ENCODE results near the gene AFG1L.
"Not testable (repeated sequence)": the region's sequence is repeated elsewhere in the genome, so short reads cannot be mapped to it uniquely, and the experiment has no call there.

Gene AFG1L

GRCh38 chr6:108291091-108291490 is 3.8 kb upstream of the AFG1L start:
- no peak for DNase-seq

GRCh38 chr6:108292561-108292960 is 2.3 kb upstream of the AFG1L start:
- DNase-seq = not testable (repeated sequence)

GRCh38 chr6:108293527-108294296 is 1.1 kb upstream of the AFG1L start:
- DNase-seq = peak; percentile 23

GRCh38 chr6:108294297-108294726 is 542 bp upstream of the AFG1L start:
- peak; percentile 37 for DNase-seq

GRCh38 chr6:108295676-108296075 is 822 bp downstream of the AFG1L start:
- no peak for DNase-seq

- DNase-seq = no peak
Observed at GRCh38 chr6:108302386-108302785, 7.5 kb downstream of the AFG1L start.

- no peak for DNase-seq
Observed at GRCh38 chr6:108304646-108305045, 9.8 kb downstream of the AFG1L start.

- DNase-seq = not testable (repeated sequence)
Observed at GRCh38 chr6:108308641-108309040, 13.8 kb downstream of the AFG1L start.

GRCh38 chr6:108309844-108310243 is 15.0 kb downstream of the AFG1L start:
- DNase-seq = no peak

GRCh38 chr6:108312605-108313004 is 17.8 kb downstream of the AFG1L start:
- DNase-seq = peak; percentile 13

GRCh38 chr6:108321253-108321747 is 26.4 kb downstream of the AFG1L start:
- no peak for DNase-seq

GRCh38 chr6:108322728-108323127 is 27.9 kb downstream of the AFG1L start:
- no peak for DNase-seq

- no peak for DNase-seq
Observed at GRCh38 chr6:108323710-108324466, 29.0 kb downstream of the AFG1L start.

GRCh38 chr6:108330221-108330785 is 35.4 kb downstream of the AFG1L start:
- DNase-seq = not testable (repeated sequence)

- DNase-seq = no peak
Observed at GRCh38 chr6:108330806-108331205, 36.0 kb downstream of the AFG1L start.

- DNase-seq = no peak
Observed at GRCh38 chr6:108331982-108332381, 37.1 kb downstream of the AFG1L start.

GRCh38 chr6:108336971-108337370 is 42.1 kb downstream of the AFG1L start:
- no peak for DNase-seq

- DNase-seq = no peak
Observed at GRCh38 chr6:108337721-108338120, 42.9 kb downstream of the AFG1L start.

GRCh38 chr6:108341372-108341771 is 46.5 kb downstream of the AFG1L start:
- no peak for DNase-seq

GRCh38 chr6:108343894-108344293 is 49.0 kb downstream of the AFG1L start:
- no peak for DNase-seq

- no peak for DNase-seq
Observed at GRCh38 chr6:108348655-108349349, 53.9 kb downstream of the AFG1L start.

GRCh38 chr6:108350528-108350927 is 55.7 kb downstream of the AFG1L start:
- no peak for DNase-seq

GRCh38 chr6:108353853-108354252 is 59.0 kb downstream of the AFG1L start:
- no peak for DNase-seq

Data from NCI-H69 (cell line).